B cell (primary cell): ENCODE measurements around the gene PSMB2. TPM values are rescaled to one million over a fixed set of nuclear protein-coding genes. Genes with fewer than 3 reads are reported as not detected.

Experiments
- ATAC-seq: fragments of 200-7000 bp; cut with Tn5 transposase; one replicate; pipeline ENCODE4 v1.10.0; 2021; ENCODE audit warnings: low read depth, mild to moderate bottlenecking, moderate number of reproducible peaks, moderate library complexity
- CTCF ChIA-PET: fragments of 350-600 bp; sonication (Branson Sonifier 250); formaldehyde crosslinking; loops from one replicate; lab custom pipeline; 2021; ENCODE audit warnings: antibody characterized with exemption, inconsistent platforms; lab: Charles Lee
- POLR2A ChIA-PET: fragments of 350-600 bp; sonication (Branson Sonifier 250); formaldehyde crosslinking; loops from one replicate; lab custom pipeline; 2021; ENCODE audit warnings: antibody characterized with exemption; lab: Charles Lee
- DNase-seq: peaks from one replicate; pipeline ENCODE4 v3.0.0; 2013
- H2AFZ ChIP-seq: 2 replicates; pipeline ENCODE4 v1.6.1; 2012; ENCODE audit warnings: mild to moderate bottlenecking, low read depth, low read length; ENCODE audit not compliant: insufficient read depth, poor library complexity, severe bottlenecking
- H3K27ac ChIP-seq, 2 donors: 1 replicate in 1 of 2; 2 replicates in 1 of 2; pipeline ENCODE4 v1.5.1; 2012 to 2013; ENCODE audit warnings: low read length in 2 of 2, mild to moderate bottlenecking in 2 of 2, moderate library complexity in 1 of 2
- H3K27me3 ChIP-seq, 4 experiments: fragments of 200-600 bp in 1 of 4; sonication (generic) in 1 of 4; replicated peaks in 1 of 4; 1 replicate in 2 of 4; 2 replicates in 2 of 4; pipeline versions ENCODE4 v1.6.1 to v1.7.0; 2013 to 2016; ENCODE audit warnings: low read length in 3 of 4, mild to moderate bottlenecking in 2 of 4, mixed read lengths in 1 of 4, moderate library complexity in 1 of 4; ENCODE audit not compliant: insufficient read depth in 4 of 4, control insufficient read depth in 3 of 4; ENCODE audit errors: control extremely low read depth in 1 of 4
- H3K36me3 ChIP-seq, 2 experiments: replicated peaks in 1 of 2; 1 replicate in 1 of 2; 2 replicates in 1 of 2; pipeline versions ENCODE4 v1.6.1 to v1.7.1; 2013; ENCODE audit warnings: low read length in 1 of 2; ENCODE audit not compliant: insufficient read depth in 2 of 2, control insufficient read depth in 1 of 2; ENCODE audit errors: control extremely low read depth in 1 of 2, extremely low read depth in 1 of 2
- H3K4me1 ChIP-seq, 2 donors: fragments of 200-600 bp in 1 of 2; sonication (generic) in 1 of 2; 1 replicate in 1 of 2; 2 replicates in 1 of 2; pipeline versions ENCODE4 v1.5.1 to v1.6.1; 2013 to 2017; ENCODE audit warnings: low read length in 2 of 2; ENCODE audit not compliant: control insufficient read depth in 2 of 2, insufficient read depth in 2 of 2
- H3K4me2 ChIP-seq: replicated peaks from 2 replicates; pipeline ENCODE3; 2012; ENCODE audit warnings: mild to moderate bottlenecking, low read depth, low read length; ENCODE audit not compliant: poor library complexity, severe bottlenecking
- H3K4me3 ChIP-seq, 5 experiments: fragments of 200-600 bp in 1 of 5; sonication (generic) in 1 of 5; 1 replicate in 3 of 5; 2 replicates in 2 of 5; pipeline versions ENCODE4 v1.5.1 to v1.7.0; 2011 to 2016; ENCODE audit warnings: low read length in 4 of 5, mild to moderate bottlenecking in 4 of 5, low read depth in 2 of 5, control low read depth in 1 of 5, moderate library complexity in 1 of 5; ENCODE audit not compliant: insufficient read depth in 1 of 5; ENCODE audit errors: control extremely low read depth in 1 of 5, extremely low read depth in 1 of 5
- H3K79me2 ChIP-seq: fragments of 200-600 bp; sonication (generic); one replicate; pipeline ENCODE4 v1.6.0; 2016; ENCODE audit warnings: low read length; ENCODE audit not compliant: control insufficient read depth, insufficient read depth
- H3K9ac ChIP-seq: fragments of 200-600 bp; sonication (generic); 2 replicates; pipeline ENCODE4 v1.6.1; 2017; ENCODE audit warnings: mild to moderate bottlenecking, low read length, moderate library complexity
- H3K9me3 ChIP-seq, 3 donors: one replicate each; pipeline versions ENCODE4 v1.6.1 to v1.7.1; 2013; ENCODE audit warnings: low read length in 2 of 3; ENCODE audit not compliant: control insufficient read depth in 2 of 3, insufficient read depth in 1 of 3; ENCODE audit errors: control extremely low read depth in 1 of 3
- H4K20me1 ChIP-seq: 2 replicates; pipeline ENCODE4 v1.6.0; 2012; ENCODE audit warnings: mild to moderate bottlenecking, low read length; ENCODE audit not compliant: insufficient read depth, control insufficient read depth, poor library complexity, severe bottlenecking
- H3K27ac Mint-ChIP-seq: one replicate; pipeline ENCODE4 v1.8.0; 2021; ENCODE audit warnings: mixed read lengths
- H3K27me3 Mint-ChIP-seq: one replicate; pipeline ENCODE4 v1.8.0; 2021; ENCODE audit warnings: mixed read lengths
- H3K4me1 Mint-ChIP-seq: one replicate; pipeline ENCODE4 v1.8.0; 2021; ENCODE audit warnings: mixed read lengths
- H3K4me3 Mint-ChIP-seq: one replicate; pipeline ENCODE4 v1.8.0; 2021; ENCODE audit warnings: mixed read lengths
- H3K9me3 Mint-ChIP-seq: one replicate; pipeline ENCODE4 v1.8.0; 2022; ENCODE audit warnings: mixed read lengths; ENCODE audit not compliant: insufficient read depth
- CTCF ChIP-seq: fragments of 200-600 bp; IDR thresholded peaks from one replicate; pipeline ENCODE4 v1.8.0; 2022; ENCODE audit warnings: antibody characterized with exemption, mild to moderate bottlenecking
- EZH2 ChIP-seq: IDR thresholded peaks from 2 replicates; pipeline ENCODE4 v1.6.1; 2012; ENCODE audit warnings: borderline replicate concordance, low read depth, mild to moderate bottlenecking, moderate library complexity, low read length; ENCODE audit not compliant: insufficient read depth, poor library complexity, severe bottlenecking
- WGBS: methylation state at CpG from one replicate; pipeline ENCODE4 v1.1.5; 2013; ENCODE audit warnings: missing lambda C conversion rate; ENCODE audit not compliant: insufficient coverage; 5-methylcytosine and 5-hydroxymethylcytosine counted together
- intact Hi-C: fragments of 100-400 bp; cut with micrococcal nuclease; formaldehyde crosslinking; loops from one replicate; pipeline ENCODE4 v1.10.0; 2022
- polyA plus RNA-seq: library from polyadenylated mRNA; depleted of rRNA; stranded (reverse); fragments of >200 nt; gene quantifications from 2 replicates; pipeline ENCODE4 v1.2.3, GENCODE V29; 2012
- total RNA-seq, 2 donors: library from RNA; stranded (reverse); fragments of 120-200 nt in 1 of 2; gene quantifications; 1 replicate in 1 of 2; 2 replicates in 1 of 2; pipeline versions ENCODE4 v1.2.3 to v1.2.4, GENCODE V29; 2013 to 2022

Gene PSMB2
- total and polyA plus RNA-seq, 2 donors (not counting 1 experiment from before 2014, with no cell fraction given) = 20.5 to 26.2 TPM

GRCh38 chr1:35555212-35555584, 86.1 kb downstream of the PSMB2 start:
- no peak overlapping the region for H3K27ac Mint-ChIP-seq
- H2AFZ ChIP-seq = no peak overlapping the region
- no peaks in the 10 kb centered on the region for H3K27me3 Mint-ChIP-seq
- peak overlapping the region; percentile 98 for H3K4me3 Mint-ChIP-seq
- WGBS = 88% methylated on average over 2 of the region's 4 CpGs
- no peak for DNase-seq
- no peak overlapping the region for H3K9ac ChIP-seq
- CTCF ChIA-PET = interaction anchor here (1.1 to 2.1 kb wide), 2 partner anchors 10 to 14 kb away, joined by 3 to 10 read pairs; no protein-coding TSS in a partner anchor
- H3K4me1 Mint-ChIP-seq = peaks cover 37% of the 10 kb centered on the region
- no peak overlapping the region for H3K27ac ChIP-seq
- no peaks in the 10 kb centered on the region for H3K9me3 ChIP-seq
- peaks cover 47% of the 10 kb centered on the region for H3K79me2 ChIP-seq
- POLR2A ChIA-PET = no interaction called here
- no peak overlapping the region for H3K4me3 ChIP-seq
- H4K20me1 ChIP-seq = no peaks in the 10 kb centered on the region
- no peak overlapping the region for H3K4me2 ChIP-seq
- no peaks in the 10 kb centered on the region for H3K27me3 ChIP-seq
- ATAC-seq = no peak
- intact Hi-C loops = loop anchor here (5.0 to 10.0 kb wide), 2 partner anchors 523 to 700 kb away; partner anchors contain the start of genes SMIM12 and ZMYM6
- TF ChIP-seq EZH2 (no peak), CTCF (no peak)
- H3K4me1 ChIP-seq = peaks cover 15 to 26% of the 10 kb centered on the region in 2 donors
- H3K36me3 ChIP-seq = peaks cover 6 to 25% of the 10 kb centered on the region in 2 experiments
- no peaks in the 10 kb centered on the region for H3K9me3 Mint-ChIP-seq

- H3K9ac ChIP-seq = no peak overlapping the region
- no peaks in the 10 kb centered on the region for H3K9me3 ChIP-seq
- no peaks in the 10 kb centered on the region for H3K27me3 Mint-ChIP-seq
- H4K20me1 ChIP-seq = no peaks in the 10 kb centered on the region
- H3K27ac Mint-ChIP-seq = no peak overlapping the region
- H3K4me1 Mint-ChIP-seq = peaks cover 34% of the 10 kb centered on the region
- DNase-seq (no peak), ATAC-seq (no peak)
- no peaks in the 10 kb centered on the region for H3K9me3 Mint-ChIP-seq
- ChIA-PET POLR2A (no interaction called here), CTCF (interaction anchor here (1.1 kb wide), 1 partner anchor 14 kb away, joined by 3 read pairs; no protein-coding TSS in a partner anchor)
- no peak overlapping the region for H3K4me3 ChIP-seq
- no peak overlapping the region for H3K4me3 Mint-ChIP-seq
- no peak for TF ChIP-seq CTCF
- TF ChIP-seq EZH2 = no peak
- H3K4me1 ChIP-seq = peaks cover 15 to 26% of the 10 kb centered on the region in 2 donors
- no peak overlapping the region for H2AFZ ChIP-seq
- H3K4me2 ChIP-seq = no peak overlapping the region
- H3K36me3 ChIP-seq = peaks cover 9 to 28% of the 10 kb centered on the region in 2 experiments
- no peaks in the 10 kb centered on the region for H3K27me3 ChIP-seq
- WGBS = 96% methylated on average over 3 of the region's 7 CpGs
- no peak overlapping the region for H3K27ac ChIP-seq
- peaks cover 53% of the 10 kb centered on the region for H3K79me2 ChIP-seq
- intact Hi-C loops = loop anchor here (5.0 to 10.0 kb wide), 2 partner anchors 522 to 700 kb away; partner anchors contain the start of genes SMIM12 and ZMYM6
Observed at GRCh38 chr1:35554266-35555211, 86.8 kb downstream of the PSMB2 start.
